GM23338 (cell line): ENCODE results near the gene LTB4R. TPM values are rescaled to one million over a fixed set of nuclear protein-coding genes. Genes with fewer than 3 reads are reported as not detected.

Source experiments
- ATAC-seq: fragments of 200-7000 bp; cut with Tn5 transposase; 3 replicates; pipeline ENCODE4 v1.9.1; 2020
- DNase-seq: peaks from one replicate; pipeline ENCODE4 v3.0.0-alpha.2; 2015; ENCODE audit warnings: low spot score
- H2AFZ ChIP-seq: fragments of 200-600 bp; sonication (generic); 2 replicates; pipeline ENCODE4 v1.8.0; 2016; ENCODE audit warnings: antibody characterized with exemption, mild to moderate bottlenecking, moderate library complexity
- H3F3A ChIP-seq: fragments of 200-600 bp; sonication (generic); replicated peaks from 2 replicates; pipeline ENCODE4 v1.8.0; 2017; ENCODE audit warnings: antibody characterized with exemption, mixed run types, low read depth
- H3K27ac ChIP-seq: fragments of 200-600 bp; sonication (generic); 2 replicates; pipeline ENCODE4 v1.6.1; 2016; ENCODE audit warnings: low read depth
- H3K27me3 ChIP-seq: fragments of 200-600 bp; sonication (generic); 2 replicates; pipeline ENCODE4 v1.8.0; 2016; ENCODE audit warnings: mild to moderate bottlenecking, mixed run types, moderate library complexity; ENCODE audit not compliant: insufficient read depth
- H3K36me3 ChIP-seq: fragments of 200-600 bp; sonication (generic); 2 replicates; pipeline ENCODE4 v1.8.0; 2016; ENCODE audit warnings: mild to moderate bottlenecking; ENCODE audit not compliant: insufficient read depth
- H3K4me1 ChIP-seq: fragments of 200-600 bp; sonication (generic); 2 replicates; pipeline ENCODE4 v1.8.0; 2016; ENCODE audit warnings: mild to moderate bottlenecking, moderate library complexity; ENCODE audit not compliant: insufficient read depth
- H3K4me2 ChIP-seq: fragments of 200-600 bp; sonication (generic); 2 replicates; pipeline ENCODE4 v1.7.1; 2017; ENCODE audit warnings: mixed run types
- H3K4me3 ChIP-seq: fragments of 200-600 bp; sonication (generic); 2 replicates; pipeline ENCODE4 v1.6.1; 2016; ENCODE audit warnings: mixed run types
- H3K79me2 ChIP-seq: fragments of 200-600 bp; sonication (generic); replicated peaks from 2 replicates; pipeline ENCODE4 v1.8.0; 2017; ENCODE audit warnings: mild to moderate bottlenecking; ENCODE audit not compliant: insufficient read depth
- H3K9me2 ChIP-seq: fragments of 200-600 bp; sonication (generic); 2 replicates; pipeline ENCODE4 v1.8.0; 2017; ENCODE audit not compliant: insufficient read depth
- H4K20me1 ChIP-seq: fragments of 200-600 bp; sonication (generic); replicated peaks from 2 replicates; pipeline ENCODE4 v1.8.0; 2017; ENCODE audit warnings: mild to moderate bottlenecking; ENCODE audit not compliant: insufficient read depth
- H3K27ac Mint-ChIP-seq: 2 replicates; pipeline ENCODE4 v1.8.0; 2020; ENCODE audit warnings: inconsistent platforms, mild to moderate bottlenecking, moderate library complexity, mixed read lengths
- H3K27me3 Mint-ChIP-seq: 3 replicates; pipeline ENCODE4 v1.8.0; 2022; ENCODE audit warnings: low read depth, mild to moderate bottlenecking, moderate library complexity, mixed read lengths, inconsistent platforms; ENCODE audit not compliant: insufficient read depth, poor library complexity
- H3K36me3 Mint-ChIP-seq: 3 replicates; pipeline ENCODE4 v1.8.0; 2021; ENCODE audit warnings: low read depth, mild to moderate bottlenecking, inconsistent platforms, moderate library complexity, mixed read lengths
- H3K4me1 Mint-ChIP-seq: 3 replicates; pipeline ENCODE4 v1.8.0; 2020; ENCODE audit warnings: mild to moderate bottlenecking, inconsistent platforms, mixed read lengths
- H3K4me3 Mint-ChIP-seq: 3 replicates; pipeline ENCODE4 v1.8.0; 2021; ENCODE audit warnings: moderate library complexity, mild to moderate bottlenecking, inconsistent platforms, mixed read lengths
- H3K9me3 Mint-ChIP-seq: 3 replicates; pipeline ENCODE4 v1.8.0; 2020; ENCODE audit warnings: moderate library complexity, mild to moderate bottlenecking, inconsistent platforms, mixed read lengths
- CREB1 ChIP-seq: fragments of 250-450 bp; sonication (Bioruptor Pico); IDR thresholded peaks from 2 replicates; pipeline ENCODE4 v1.5.0; 2020; ENCODE audit warnings: low read depth, mild to moderate bottlenecking, moderate library complexity
- CTCF ChIP-seq, 2 experiments: fragments of 200-600 bp in 1 of 2; sonication (generic) in 1 of 2; conservative IDR thresholded peaks; 2 replicates each; pipeline versions ENCODE4 v1.5.1 to v1.6.1; 2016 to 2017; ENCODE audit warnings: antibody characterized with exemption in 2 of 2, low read depth in 2 of 2, mild to moderate bottlenecking in 2 of 2, moderate library complexity in 1 of 2
- EZH2 ChIP-seq: fragments of 200-600 bp; sonication (generic); IDR thresholded peaks from one replicate; pipeline ENCODE4 v1.8.0; 2017; ENCODE audit warnings: antibody characterized with exemption, mild to moderate bottlenecking, low read depth; ENCODE audit not compliant: unreplicated experiment
- EZH2phosphoT487 ChIP-seq: fragments of 200-600 bp; sonication (generic); IDR thresholded peaks from one replicate; pipeline ENCODE4 v1.8.1; 2018; ENCODE audit warnings: antibody characterized with exemption; ENCODE audit not compliant: unreplicated experiment
- JUNB ChIP-seq: IDR thresholded peaks from one replicate; pipeline ENCODE4 v1.6.1; 2016; ENCODE audit warnings: antibody characterized with exemption; ENCODE audit not compliant: unreplicated experiment
- NANOG ChIP-seq: IDR thresholded peaks from 2 replicates; pipeline ENCODE4 v1.6.1; 2016; ENCODE audit warnings: antibody characterized with exemption, borderline replicate concordance
- POLR2AphosphoS5 ChIP-seq: IDR thresholded peaks from 2 replicates; pipeline ENCODE4 v1.6.1; 2016; ENCODE audit warnings: antibody characterized with exemption, low read depth
- REST ChIP-seq: IDR thresholded peaks from one replicate; pipeline ENCODE4 v1.6.1; 2018; ENCODE audit warnings: antibody characterized with exemption; ENCODE audit not compliant: unreplicated experiment
- STAT1 ChIP-seq: IDR thresholded peaks from one replicate; pipeline ENCODE4 v1.6.1; 2016; ENCODE audit warnings: antibody characterized with exemption; ENCODE audit not compliant: unreplicated experiment
- ZNF114 ChIP-seq: fragments of 250-450 bp; sonication (Bioruptor Pico); IDR thresholded peaks from 2 replicates; pipeline ENCODE4 v1.5.0; 2020; ENCODE audit warnings: mild to moderate bottlenecking, moderate library complexity
- ZNF331 ChIP-seq: fragments of 250-450 bp; sonication (Bioruptor Pico); IDR thresholded peaks from 2 replicates; pipeline ENCODE4 v1.5.0; 2020; ENCODE audit warnings: low read depth, mild to moderate bottlenecking, moderate library complexity
- polyA plus RNA-seq: library from polyadenylated mRNA; unstranded; fragments of >200 nt; fragmentation: Nextera tagmentation; extraction: Ambion mirVana; gene quantifications from 2 replicates; pipeline ENCODE4 v1.2.1, GENCODE V29; 2016
- total RNA-seq: library from RNA; depleted of rRNA; stranded (reverse); fragments of >200 nt; shearing (Covaris generic); gene quantifications from 2 replicates; pipeline ENCODE4 v1.2.3, GENCODE V29; 2014

LTB4R gene
- total and polyA plus RNA-seq, 2 experiments from 2014 or later = 2.1 to 4.7 TPM

GRCh38 chr14:24340606-24341005, 29.3 kb downstream of the LTB4R start:
- Histone ChIP-seq H3K79me2 (no peaks in the 10 kb centered on the region), H3K27ac (no peak overlapping the region), H3K27me3 (peaks cover 99% of the 10 kb centered on the region), H3K9me2 (no peaks in the 10 kb centered on the region), H4K20me1 (peaks cover 4% of the 10 kb centered on the region; the same call in 1 of the 2 replicates), H3K36me3 (no peaks in the 10 kb centered on the region), H3K4me2 (no peak overlapping the region), H3F3A (no peaks in the 10 kb centered on the region), H3K4me1 (peaks cover 7% of the 10 kb centered on the region; the same call in 1 of the 2 replicates), H2AFZ (no peak overlapping the region), H3K4me3 (no peak overlapping the region)
- Mint-ChIP-seq H3K4me3 (no peak overlapping the region), H3K27ac (no peak overlapping the region), H3K36me3 (no peaks in the 10 kb centered on the region), H3K27me3 (peaks cover 69% of the 10 kb centered on the region), H3K4me1 (peaks cover 8% of the 10 kb centered on the region; the same call in 2 of the 3 replicates), H3K9me3 (no peaks in the 10 kb centered on the region)
- DNase-seq (no peak), ATAC-seq (no peak)
- TF ChIP-seq EZH2 (peak; percentile 5), JUNB (no peak)

GRCh38 chr14:24342889-24343288, 31.6 kb downstream of the LTB4R start:
- Histone ChIP-seq H3K27me3 (peaks cover 92% of the 10 kb centered on the region), H2AFZ (no peak overlapping the region), H3K4me3 (no peak overlapping the region), H3K9me2 (no peaks in the 10 kb centered on the region), H4K20me1 (peaks cover 4% of the 10 kb centered on the region; the same call in 1 of the 2 replicates), H3K79me2 (no peaks in the 10 kb centered on the region), H3K4me1 (no peaks in the 10 kb centered on the region), H3K4me2 (no peak overlapping the region), H3F3A (no peaks in the 10 kb centered on the region), H3K36me3 (no peaks in the 10 kb centered on the region), H3K27ac (no peak overlapping the region)
- Mint-ChIP-seq H3K4me1 (no peaks in the 10 kb centered on the region; the same call in 2 of the 3 replicates), H3K9me3 (no peaks in the 10 kb centered on the region), H3K4me3 (no peak overlapping the region), H3K36me3 (no peaks in the 10 kb centered on the region), H3K27me3 (peaks cover 46% of the 10 kb centered on the region), H3K27ac (no peak overlapping the region)
- no peak for TF ChIP-seq JUNB
- no peak for TF ChIP-seq ZNF114 (CRISPR knock-in tag)
- TF ChIP-seq CREB1 (CRISPR knock-in tag) = no peak
- TF ChIP-seq STAT1 = no peak
- no peak for TF ChIP-seq EZH2phosphoT487
- no peak for TF ChIP-seq POLR2AphosphoS5
- no peak for TF ChIP-seq NANOG
- no peak for TF ChIP-seq CTCF (conservative IDR thresholded peaks at IDR 0.05; ENCODE audit: low read depth in 2 of 2)
- no peak for TF ChIP-seq EZH2
- TF ChIP-seq REST = no peak
- no peak for TF ChIP-seq ZNF331
- no peak for ATAC-seq
- DNase-seq = no peak
